Measurements from ENCODE around the gene LURAP1L. TPM values are rescaled to one million over a fixed set of nuclear protein-coding genes. Genes with fewer than 3 reads are reported as not detected.

The LURAP1L gene
- total RNA-seq, 2 donors from 2014 or later: not detected

GRCh38 chr9:12770261-12770660 is 4.6 kb upstream of the LURAP1L start:
- H3K27ac Mint-ChIP-seq: no peak overlapping the region
- H3K9me3 Mint-ChIP-seq: peaks cover 2 to 7% of the 10 kb centered on the region in 2 donors
- DNase-seq (ENCODE audit: low spot score in 2 of 2) (no peak), ATAC-seq (no peak)
- peaks cover 0 to 5% of the 10 kb centered on the region in 2 donors for H3K36me3 Mint-ChIP-seq

- Mint-ChIP-seq H3K36me3 (peaks cover 9 to 10% of the 10 kb centered on the region in 2 donors), H3K27ac (no peak overlapping the region), H3K9me3 (peaks cover 0 to under 1% of the 10 kb centered on the region in 2 donors)
- ATAC-seq: no peak
- no peak for DNase-seq (ENCODE audit: low spot score in 2 of 2)
Observed at GRCh38 chr9:12771891-12772290, 2.9 kb upstream of the LURAP1L start.

- DNase-seq (ENCODE audit: low spot score in 2 of 2) (no peak), ATAC-seq (no peak)
- Mint-ChIP-seq H3K27ac (no peak overlapping the region), H3K9me3 (no peaks in the 10 kb centered on the region), H3K36me3 (peaks cover 9 to 12% of the 10 kb centered on the region in 2 donors)
Observed at GRCh38 chr9:12773562-12773961, 1.3 kb upstream of the LURAP1L start.

- ATAC-seq (peak in 1 of 2 donors; percentile 28), DNase-seq (ENCODE audit: low spot score in 2 of 2) (no peak)
- peaks cover 12 to 15% of the 10 kb centered on the region in 2 donors for H3K36me3 Mint-ChIP-seq
- no peaks in the 10 kb centered on the region for H3K9me3 Mint-ChIP-seq
- no peak overlapping the region for H3K27ac Mint-ChIP-seq
Observed at GRCh38 chr9:12775679-12776512, 1.1 kb downstream of the LURAP1L start.

- peaks cover 12 to 15% of the 10 kb centered on the region in 2 donors for H3K36me3 Mint-ChIP-seq
- ATAC-seq: no peak
- DNase-seq (ENCODE audit: low spot score in 2 of 2): no peak
- H3K9me3 Mint-ChIP-seq: peaks cover 5 to 6% of the 10 kb centered on the region in 2 donors
- no peak overlapping the region for H3K27ac Mint-ChIP-seq
Observed at GRCh38 chr9:12776513-12777055, 1.8 kb downstream of the LURAP1L start.

- DNase-seq (ENCODE audit: low spot score in 2 of 2) (no peak), ATAC-seq (no peak)
- Mint-ChIP-seq H3K9me3 (peaks cover 6 to 9% of the 10 kb centered on the region in 2 donors), H3K36me3 (peaks cover 12 to 15% of the 10 kb centered on the region in 2 donors), H3K27ac (no peak overlapping the region)
Observed at GRCh38 chr9:12777121-12778022, 2.6 kb downstream of the LURAP1L start.

GRCh38 chr9:12778389-12778788 is 3.6 kb downstream of the LURAP1L start:
- Mint-ChIP-seq H3K36me3 (peaks cover 12 to 15% of the 10 kb centered on the region in 2 donors), H3K9me3 (peaks cover 9 to 10% of the 10 kb centered on the region in 2 donors), H3K27ac (no peak overlapping the region)
- ATAC-seq (no peak), DNase-seq (ENCODE audit: low spot score in 2 of 2) (no peak)

GRCh38 chr9:12781226-12781733 is 6.5 kb downstream of the LURAP1L start:
- H3K9me3 Mint-ChIP-seq: peaks cover 15 to 16% of the 10 kb centered on the region in 2 donors
- no peak for ATAC-seq
- peaks cover 6 to 8% of the 10 kb centered on the region in 2 donors for H3K36me3 Mint-ChIP-seq
- H3K27ac Mint-ChIP-seq: no peak overlapping the region
- DNase-seq (ENCODE audit: low spot score in 2 of 2): no peak

GRCh38 chr9:12783767-12784460 is 9.1 kb downstream of the LURAP1L start:
- Mint-ChIP-seq H3K27ac (no peak overlapping the region), H3K36me3 (peaks cover 0 to 6% of the 10 kb centered on the region in 2 donors), H3K9me3 (peaks cover 16 to 19% of the 10 kb centered on the region in 2 donors)
- ATAC-seq (no peak), DNase-seq (ENCODE audit: low spot score in 2 of 2) (no peak)

- Mint-ChIP-seq H3K9me3 (peaks cover 16 to 19% of the 10 kb centered on the region in 2 donors), H3K36me3 (peaks cover 0 to 5% of the 10 kb centered on the region in 2 donors), H3K27ac (no peak overlapping the region)
- no peak for DNase-seq (ENCODE audit: low spot score in 2 of 2)
- ATAC-seq: no peak
Observed at GRCh38 chr9:12784461-12785259, 9.8 kb downstream of the LURAP1L start.

- ATAC-seq (no peak), DNase-seq (ENCODE audit: low spot score in 2 of 2) (no peak)
- Mint-ChIP-seq H3K36me3 (no peaks in the 10 kb centered on the region), H3K27ac (no peak overlapping the region), H3K9me3 (peaks cover 16 to 19% of the 10 kb centered on the region in 2 donors)
Observed at GRCh38 chr9:12785260-12785770, 10.5 kb downstream of the LURAP1L start.

- Mint-ChIP-seq H3K36me3 (no peaks in the 10 kb centered on the region), H3K9me3 (peaks cover 16 to 19% of the 10 kb centered on the region in 2 donors), H3K27ac (no peak overlapping the region)
- no peak for ATAC-seq
- no peak for DNase-seq (ENCODE audit: low spot score in 2 of 2)
Observed at GRCh38 chr9:12785941-12786340, 11.1 kb downstream of the LURAP1L start.

GRCh38 chr9:12790001-12790400 is 15.2 kb downstream of the LURAP1L start:
- no peak overlapping the region for H3K27ac Mint-ChIP-seq
- ATAC-seq: no peak
- no peak for DNase-seq (ENCODE audit: low spot score in 2 of 2)
- H3K9me3 Mint-ChIP-seq: peaks cover 4 to 10% of the 10 kb centered on the region in 2 donors
- no peaks in the 10 kb centered on the region for H3K36me3 Mint-ChIP-seq

GRCh38 chr9:12790883-12791282 is 16.1 kb downstream of the LURAP1L start:
- H3K27ac Mint-ChIP-seq: no peak overlapping the region
- no peaks in the 10 kb centered on the region for H3K36me3 Mint-ChIP-seq
- ATAC-seq (no peak), DNase-seq (ENCODE audit: low spot score in 2 of 2) (no peak)
- peaks cover 4 to 10% of the 10 kb centered on the region in 2 donors for H3K9me3 Mint-ChIP-seq

GRCh38 chr9:12794101-12794799 is 19.4 kb downstream of the LURAP1L start:
- no peak for ATAC-seq
- DNase-seq (ENCODE audit: low spot score in 2 of 2): no peak
- H3K9me3 Mint-ChIP-seq: peaks cover 4 to 5% of the 10 kb centered on the region in 2 donors
- H3K27ac Mint-ChIP-seq: no peak overlapping the region
- H3K36me3 Mint-ChIP-seq: no peaks in the 10 kb centered on the region

Data from activated naive CD4-positive, alpha-beta T cell treated with anti-CD3 and anti-CD28 coated beads, Interleukin-2, amount 50 U/mL, for 72 hours (primary cell).